Measurements from ENCODE around the gene ANKS4B. TPM values are rescaled to one million over a fixed set of nuclear protein-coding genes. Genes with fewer than 3 reads are reported as not detected.

The ANKS4B gene
- total and polyA plus RNA-seq, 2 experiments from 2014 or later, result not detected

- no peaks in the 10 kb centered on the region for H3K36me3 ChIP-seq
- no peaks in the 10 kb centered on the region for H3K27me3 ChIP-seq
- H3K4me3 ChIP-seq, result no peak overlapping the region
- no peak overlapping the region for H3K27ac ChIP-seq
- TF ChIP-seq CTCF (IDR thresholded peaks at IDR 0.05; ENCODE audit: low read depth, low read length), result no peak
- DNase-seq (ENCODE audit: low read depth in 1 of 2, low spot score in 1 of 2), result no peak
- H3K9me3 ChIP-seq (ENCODE audit: low read depth), result no peaks in the 10 kb centered on the region
- no peaks in the 10 kb centered on the region for H3K4me1 ChIP-seq (ENCODE audit: low read depth)
These were observed 23.1 kb downstream of the ANKS4B start for GRCh38 chr16:21256636-21257035.

- no peak for DNase-seq (ENCODE audit: low read depth in 1 of 2, low spot score in 1 of 2)
- H3K36me3 ChIP-seq, result no peaks in the 10 kb centered on the region
- no peak for TF ChIP-seq CTCF (IDR thresholded peaks at IDR 0.05; ENCODE audit: low read depth, low read length)
These were observed 23.8 kb downstream of the ANKS4B start for GRCh38 chr16:21257284-21257683.

GRCh38 chr16:21260870-21261791 lies 27.6 kb downstream of the ANKS4B start:
- Histone ChIP-seq H3K9me3 (ENCODE audit: low read depth) (no peaks in the 10 kb centered on the region), H3K27ac (no peak overlapping the region), H3K4me3 (no peak overlapping the region), H3K36me3 (no peaks in the 10 kb centered on the region), H3K4me1 (ENCODE audit: low read depth) (no peaks in the 10 kb centered on the region), H3K27me3 (no peaks in the 10 kb centered on the region)
- TF ChIP-seq CTCF (IDR thresholded peaks at IDR 0.05; ENCODE audit: low read depth, low read length), result no peak
- DNase-seq (ENCODE audit: low read depth in 1 of 2, low spot score in 1 of 2), result peak in 1 of 2 donors; percentile 93

More at GRCh38 chr16:21257284-21257683, 23.8 kb downstream of the ANKS4B start:
- no peak overlapping the region for H3K4me3 ChIP-seq
- H3K4me1 ChIP-seq (ENCODE audit: low read depth), result no peaks in the 10 kb centered on the region
- H3K9me3 ChIP-seq (ENCODE audit: low read depth), result no peaks in the 10 kb centered on the region
- no peaks in the 10 kb centered on the region for H3K27me3 ChIP-seq
- no peak overlapping the region for H3K27ac ChIP-seq

- H3K4me1 ChIP-seq (ENCODE audit: low read depth), result no peaks in the 10 kb centered on the region
- no peak for DNase-seq (ENCODE audit: low read depth in 1 of 2, low spot score in 1 of 2)
- no peak for TF ChIP-seq CTCF (IDR thresholded peaks at IDR 0.05; ENCODE audit: low read depth, low read length)
- H3K36me3 ChIP-seq, result no peaks in the 10 kb centered on the region
- H3K9me3 ChIP-seq (ENCODE audit: low read depth), result no peaks in the 10 kb centered on the region
- H3K27me3 ChIP-seq, result no peaks in the 10 kb centered on the region
- no peak overlapping the region for H3K4me3 ChIP-seq
- H3K27ac ChIP-seq, result no peak overlapping the region
These were observed 29.5 kb downstream of the ANKS4B start for GRCh38 chr16:21262779-21263639.

- H3K9me3 ChIP-seq (ENCODE audit: low read depth), result no peaks in the 10 kb centered on the region
- TF ChIP-seq CTCF (IDR thresholded peaks at IDR 0.05; ENCODE audit: low read depth, low read length), result no peak
- H3K27ac ChIP-seq, result no peak overlapping the region
- no peak overlapping the region for H3K4me3 ChIP-seq
- no peaks in the 10 kb centered on the region for H3K4me1 ChIP-seq (ENCODE audit: low read depth)
- H3K36me3 ChIP-seq, result no peaks in the 10 kb centered on the region
- peak in 1 of 2 donors; percentile 53 for DNase-seq (ENCODE audit: low read depth in 1 of 2, low spot score in 1 of 2)
- no peaks in the 10 kb centered on the region for H3K27me3 ChIP-seq
These were observed 30.4 kb downstream of the ANKS4B start for GRCh38 chr16:21263640-21264570.

Measured in cardiac muscle cell (in vitro differentiated cells and primary cell).